Spleen (tissue), 13 donors: ENCODE data around the gene RIGI. TPM values are rescaled to one million over a fixed set of nuclear protein-coding genes. Genes with fewer than 3 reads are reported as not detected.

Experiments used
- DNase-seq: peaks from one replicate; pipeline ENCODE4 v3.0.0-alpha.2; 2020
- H3K27ac ChIP-seq, 8 donors: fragments of 200-600 bp; sonication (generic) in 7 of 8; 1 replicate in 4 of 8; 2 replicates in 4 of 8; pipeline versions ENCODE4 v1.5.0 to v1.8.0; 2016 to 2021; ENCODE audit warnings: inconsistent platforms in 4 of 8, mild to moderate bottlenecking in 4 of 8, moderate library complexity in 1 of 8
- H3K27me3 ChIP-seq, 7 donors: fragments of 200-600 bp; sonication (generic) in 6 of 7; replicated peaks in 1 of 7; 1 replicate in 4 of 7; 2 replicates in 3 of 7; pipeline versions ENCODE4 v1.5.0 to v1.8.0; 2016 to 2021; ENCODE audit warnings: inconsistent platforms in 3 of 7, mild to moderate bottlenecking in 1 of 7
- H3K36me3 ChIP-seq, 6 donors: fragments of 200-600 bp; sonication (generic) in 5 of 6; 1 replicate in 4 of 6; 2 replicates in 2 of 6; pipeline versions ENCODE4 v1.5.0 to v1.8.0; 2016 to 2021; ENCODE audit warnings: inconsistent platforms in 2 of 6
- H3K4me1 ChIP-seq, 6 donors: fragments of 200-600 bp; sonication (generic) in 5 of 6; 1 replicate in 3 of 6; 2 replicates in 3 of 6; pipeline versions ENCODE4 v1.5.0 to v1.8.0; 2016 to 2021; ENCODE audit warnings: inconsistent platforms in 3 of 6
- H3K4me3 ChIP-seq, 8 donors: fragments of 200-600 bp; sonication (generic) in 7 of 8; 1 replicate in 4 of 8; 2 replicates in 4 of 8; pipeline versions ENCODE4 v1.5.0 to v1.8.0; 2016 to 2021; ENCODE audit warnings: inconsistent platforms in 4 of 8, mild to moderate bottlenecking in 4 of 8, moderate library complexity in 2 of 8
- H3K9me3 ChIP-seq, 8 donors: fragments of 200-600 bp; sonication (generic) in 7 of 8; 1 replicate in 4 of 8; 2 replicates in 4 of 8; pipeline versions ENCODE4 v1.5.0 to v1.8.0; 2016 to 2021; ENCODE audit warnings: inconsistent platforms in 4 of 8
- POLR2A ChIP-seq, 3 donors: fragments of 450-650 bp; IDR thresholded peaks; one replicate each; pipeline ENCODE4 v1.5.1; 2017; ENCODE audit warnings: antibody characterized with exemption in 3 of 3, mild to moderate bottlenecking in 1 of 3
- POLR2AphosphoS5 ChIP-seq, 3 donors: sonication (generic); formaldehyde crosslinking; IDR thresholded peaks; one replicate each; pipeline ENCODE4 v1.5.1; 2017; ENCODE audit warnings: antibody characterized with exemption in 3 of 3
- WGBS, 5 donors: extraction: QIAGEN DNeasy Blood & Tissue Kit in 3 of 5; methylation state at CpG; one replicate each; pipeline versions ENCODE4 v1.1.5 to v1.1.7; 2013 to 2018; 5-methylcytosine and 5-hydroxymethylcytosine counted together
- intact Hi-C: fragments of 100-400 bp; cut with DNase I; formaldehyde crosslinking; loops from one replicate; pipeline ENCODE4 v1.15.0; 2023; ENCODE audit warnings: low total_unique reads
- long read RNA-seq, 2 donors: transcript quantifications; one replicate each; lab custom pipeline, GENCODE V29; 2026
- polyA plus RNA-seq, 3 donors: library from polyadenylated mRNA; stranded (reverse); fragments of 200-250 nt; gene quantifications; one replicate each; pipeline ENCODE4 v1.2.1, GENCODE V29; 2013
- total RNA-seq, 7 donors: library from RNA; depleted of rRNA in 3 of 7; stranded (reverse); fragments of >200 nt in 3 of 7; fragmentation: NEBNext Ultra II Directional in 4 of 7; extraction: Animal tissue kit (Norgen Biotek cat#: 25700) in 4 of 7; gene quantifications; one replicate each; pipeline versions ENCODE4 v1.1.0 to v1.2.1, GENCODE V29; 2016 to 2021
- TF ChIP-seq, protein P1 (sequence below), 11 experiments: fragments of 200-600 bp in 7 of 11; fragments of 450-650 bp in 4 of 11; sonication (generic) in 4 of 11; IDR thresholded peaks in 8 of 11; conservative IDR thresholded peaks in 3 of 11; 1 replicate in 7 of 11; 2 replicates in 4 of 11; pipeline versions ENCODE4 v1.4.0 to v1.8.0; 2016 to 2021; ENCODE audit warnings: antibody characterized with exemption in 11 of 11, inconsistent platforms in 4 of 11, mild to moderate bottlenecking in 1 of 11
- donor health status: healthy with polysubstance abuse.
- donor health status: DM: no; HTN: no; CAD: no; lungs with moderate emphysema.
- donor health status: DM: no; HTN: no; CAD: no.
- donor health status: Bipolar disorder and iron deficiency.
- donor health status: healthy.
- donor health status: DM: no; HTN: no; CAD: no.
- donor health status: DM: yes; HTN: yes; CAD: no.

The RIGI gene
- total RNA-seq, result 10 to 100 TPM; 15.1 to 24.4 (median 17.6) TPM
- polyA plus RNA-seq, result 1 to 10 TPM; 6.5 to 7.4 (median 7.2) TPM
- long read RNA-seq, donor 1, result 0 reads
- long read RNA-seq, donor 2, result 0 reads

DNA sequence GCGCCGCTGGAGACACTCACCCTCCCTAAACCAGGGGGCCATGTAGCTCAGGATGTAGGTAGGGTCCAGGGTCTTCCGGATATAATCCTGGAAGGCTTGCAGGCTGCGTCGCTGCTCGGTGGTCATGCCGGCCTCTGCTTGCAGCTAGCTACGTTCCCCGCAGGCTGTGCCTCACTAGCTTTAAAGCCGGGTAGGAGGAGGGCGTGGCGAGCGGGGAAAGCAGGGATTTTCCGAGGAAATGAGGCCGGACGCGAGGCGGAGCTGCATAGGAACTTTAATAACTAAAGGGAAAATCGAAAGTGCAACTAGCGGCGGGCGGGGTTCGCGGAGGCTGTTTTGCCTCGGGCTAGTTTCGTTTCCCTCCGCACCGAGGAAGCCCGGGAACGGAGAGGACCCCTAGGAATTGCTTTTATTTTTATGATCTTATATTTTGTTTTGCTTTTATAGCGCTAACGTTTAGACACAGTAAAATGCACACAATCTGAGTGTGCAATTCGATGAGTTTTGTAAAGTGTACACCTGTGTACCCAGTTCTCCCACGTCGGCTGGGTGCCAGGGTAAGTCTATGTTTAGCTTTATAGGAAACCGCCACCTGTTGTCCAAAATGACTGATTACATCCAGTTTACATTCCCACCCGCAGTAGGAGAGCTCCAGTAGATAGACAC, at the start of gene RIGI:
RIGI (minus strand) TSS at position 156 of the 666 bp plus-strand sequence; CDS start at position 126, 30 bp downstream.
- no peaks in the 10 kb centered on the region for H3K36me3 ChIP-seq
- intact Hi-C loops, result no loop called here
- peaks cover 0 to 3% (median 0%) of the 10 kb centered on the region in 8 donors for H3K9me3 ChIP-seq
- peaks cover 25 to 61% (median 36%) of the 10 kb centered on the region in 6 donors for H3K4me1 ChIP-seq
- WGBS, 5 donors, result 0 to 1% (median 0%) methylated on average over 37 of the region's 37 CpGs
- peak within 1 kb of the TSS; percentile 79 to 94 (median 91) for H3K27ac ChIP-seq
- TF ChIP-seq, protein P1, sequence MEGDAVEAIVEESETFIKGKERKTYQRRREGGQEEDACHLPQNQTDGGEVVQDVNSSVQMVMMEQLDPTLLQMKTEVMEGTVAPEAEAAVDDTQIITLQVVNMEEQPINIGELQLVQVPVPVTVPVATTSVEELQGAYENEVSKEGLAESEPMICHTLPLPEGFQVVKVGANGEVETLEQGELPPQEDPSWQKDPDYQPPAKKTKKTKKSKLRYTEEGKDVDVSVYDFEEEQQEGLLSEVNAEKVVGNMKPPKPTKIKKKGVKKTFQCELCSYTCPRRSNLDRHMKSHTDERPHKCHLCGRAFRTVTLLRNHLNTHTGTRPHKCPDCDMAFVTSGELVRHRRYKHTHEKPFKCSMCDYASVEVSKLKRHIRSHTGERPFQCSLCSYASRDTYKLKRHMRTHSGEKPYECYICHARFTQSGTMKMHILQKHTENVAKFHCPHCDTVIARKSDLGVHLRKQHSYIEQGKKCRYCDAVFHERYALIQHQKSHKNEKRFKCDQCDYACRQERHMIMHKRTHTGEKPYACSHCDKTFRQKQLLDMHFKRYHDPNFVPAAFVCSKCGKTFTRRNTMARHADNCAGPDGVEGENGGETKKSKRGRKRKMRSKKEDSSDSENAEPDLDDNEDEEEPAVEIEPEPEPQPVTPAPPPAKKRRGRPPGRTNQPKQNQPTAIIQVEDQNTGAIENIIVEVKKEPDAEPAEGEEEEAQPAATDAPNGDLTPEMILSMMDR (IDR thresholded peaks at IDR 0.05 in 8 of 11, conservative IDR thresholded peaks at IDR 0.05 in 3 of 11), result peak in 9 of 11 experiments; percentile 13 to 60 (median 51)
- TF ChIP-seq POLR2AphosphoS5 (IDR thresholded peaks at IDR 0.05), result peak; percentile 89 to 98 (median 90)
- TF ChIP-seq POLR2A (IDR thresholded peaks at IDR 0.05), result peak in 1 of 3 donors; percentile 84
- H3K4me3 ChIP-seq, result peak within 1 kb of the TSS; percentile 60 to 90 (median 82)
- DNase-seq, result peak; percentile 95
- no peaks in the 10 kb centered on the region for H3K27me3 ChIP-seq

DNA sequence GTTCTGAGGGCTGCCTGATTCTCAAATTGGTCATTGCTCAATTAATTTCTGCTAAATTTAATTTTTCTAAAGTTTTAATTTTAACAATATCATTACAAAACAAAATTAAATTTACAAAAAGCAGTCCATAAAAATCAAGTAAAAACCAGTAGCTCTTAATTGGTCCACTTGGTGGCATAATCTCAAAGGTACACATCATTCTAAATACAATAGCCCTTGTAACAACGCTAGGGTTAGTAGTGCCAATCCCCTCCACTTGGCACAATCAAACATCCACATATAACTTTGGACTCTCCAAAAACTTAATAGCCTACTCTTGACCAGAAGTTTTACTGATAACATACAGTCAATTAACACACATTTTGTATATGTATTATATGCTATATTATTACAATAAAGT, 48.9 kb upstream of the RIGI start:
- DNase-seq, result no peak
- Histone ChIP-seq H3K27me3 (peaks cover 0 to 14% (median 0%) of the 10 kb centered on the region in 7 donors), H3K9me3 (no peaks in the 10 kb centered on the region), H3K36me3 (peaks cover 0 to 7% (median 0%) of the 10 kb centered on the region in 6 donors), H3K27ac (no peak overlapping the region), H3K4me3 (no peak overlapping the region), H3K4me1 (peaks cover 12 to 47% (median 30%) of the 10 kb centered on the region in 6 donors)
- WGBS, 5 donors, result 64 to 78% (median 72%) methylated on average over 1 of the region's 1 CpG
- TF ChIP-seq POLR2A (IDR thresholded peaks at IDR 0.05) (no peak), POLR2AphosphoS5 (IDR thresholded peaks at IDR 0.05) (no peak)
- TF ChIP-seq, protein P1 (IDR thresholded peaks at IDR 0.05 in 8 of 11, conservative IDR thresholded peaks at IDR 0.05 in 3 of 11), result no peak
- intact Hi-C loops, result no loop called here

DNA sequence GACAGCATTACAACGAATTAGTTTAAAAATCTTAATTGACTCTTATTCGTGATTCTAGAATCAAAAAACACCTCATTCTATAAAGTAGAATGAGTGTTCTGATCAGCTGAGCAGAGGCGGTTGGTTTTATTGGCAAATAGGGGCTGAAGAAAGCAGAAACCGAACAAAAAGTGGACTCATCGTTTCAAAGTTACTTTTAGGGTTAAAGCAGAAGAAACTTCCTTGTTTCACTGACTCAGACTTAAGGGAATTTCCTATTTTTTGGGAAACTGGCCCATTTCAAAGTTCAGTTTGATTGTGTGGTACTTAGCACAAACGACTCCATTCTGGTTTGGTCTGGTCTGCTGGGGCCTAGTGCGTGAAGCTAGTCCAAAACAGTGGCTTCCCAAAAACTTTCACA, 47.8 kb upstream of the RIGI start:
- Histone ChIP-seq H3K27ac (peak overlapping the region in 7 of 8 donors; percentile 90 to 97 (median 95)), H3K36me3 (peaks cover 0 to 18% (median 0%) of the 10 kb centered on the region in 6 donors), H3K27me3 (peaks cover 0 to 7% (median 0%) of the 10 kb centered on the region in 7 donors), H3K9me3 (no peaks in the 10 kb centered on the region), H3K4me3 (peak overlapping the region in 3 of 8 donors; percentile 82 to 90 (median 89)), H3K4me1 (peaks cover 12 to 42% (median 30%) of the 10 kb centered on the region in 6 donors)
- no peak for TF ChIP-seq POLR2A (IDR thresholded peaks at IDR 0.05)
- TF ChIP-seq POLR2AphosphoS5 (IDR thresholded peaks at IDR 0.05), result no peak
- TF ChIP-seq, protein P1 (IDR thresholded peaks at IDR 0.05 in 8 of 11, conservative IDR thresholded peaks at IDR 0.05 in 3 of 11), result no peak
- intact Hi-C loops, result no loop called here
- 85 to 92% (median 87%) methylated on average over 7 of the region's 7 CpGs for WGBS, 5 donors
- no peak for DNase-seq

DNA sequence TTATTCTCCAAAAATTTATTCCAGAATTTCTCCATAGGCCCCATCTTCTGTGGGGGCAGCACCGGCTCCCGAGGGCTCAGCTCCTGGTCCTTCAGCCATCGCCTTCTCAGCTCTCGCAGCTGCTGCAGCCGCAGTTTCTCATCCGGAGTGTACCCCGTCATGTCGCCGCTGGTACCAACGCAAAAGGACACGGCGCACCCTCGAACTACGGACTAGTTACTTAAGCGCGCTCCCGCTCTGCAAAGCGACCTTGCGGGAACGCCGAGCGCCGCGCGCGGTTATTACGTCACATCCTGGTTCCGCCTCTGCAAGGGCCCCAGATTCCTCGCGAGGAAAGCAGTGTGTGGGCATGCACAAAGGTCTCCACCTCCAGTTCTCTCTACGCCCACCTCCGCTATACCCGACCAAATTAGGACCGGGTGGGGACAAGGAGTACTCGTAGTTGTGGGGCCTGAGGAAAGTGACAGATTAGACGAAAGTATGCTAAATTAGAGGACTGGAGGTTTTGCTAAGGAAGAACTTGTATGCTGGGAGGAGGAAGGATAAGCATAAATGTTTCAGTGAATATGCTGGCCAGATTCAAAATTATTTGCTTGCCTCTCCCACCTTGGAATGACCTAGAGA, 47.0 kb upstream of the RIGI start, which contains the start of gene NDUFB6:
NDUFB6 (minus strand) TSS at position 260 of the 624 bp plus-strand sequence; CDS start at position 161, 99 bp downstream.
- peaks cover 0 to 24% (median 1%) of the 10 kb centered on the region in 6 donors for H3K36me3 ChIP-seq
- peak; percentile 99 for DNase-seq
- no peaks in the 10 kb centered on the region for H3K9me3 ChIP-seq
- H3K27me3 ChIP-seq, result no peaks in the 10 kb centered on the region
- TF ChIP-seq POLR2A (IDR thresholded peaks at IDR 0.05), result peak; percentile 13 to 82 (median 21)
- TF ChIP-seq POLR2AphosphoS5 (IDR thresholded peaks at IDR 0.05), result peak; percentile 98 to 99 (median 98)
- TF ChIP-seq, protein P1 (IDR thresholded peaks at IDR 0.05 in 8 of 11, conservative IDR thresholded peaks at IDR 0.05 in 3 of 11), result peak in 1 of 11 experiments; percentile 1
- peak within 1 kb of the TSS; percentile 90 to 97 (median 94) for H3K27ac ChIP-seq
- intact Hi-C loops, result no loop called here
- peaks cover 12 to 42% (median 30%) of the 10 kb centered on the region in 6 donors for H3K4me1 ChIP-seq
- 0 to 1% (median 0%) methylated on average over 36 of the region's 36 CpGs for WGBS, 5 donors
- H3K4me3 ChIP-seq, result peak within 1 kb of the TSS; percentile 75 to 96 (median 88)
